ENCODE results near the gene ARFGAP1.
A peak's percentile ranks its signal among the peaks of the same experiment; 100 is the strongest.

Gene ARFGAP1

GRCh38 chr20:63285636-63286615 is 13.3 kb downstream of the ARFGAP1 start:
- Histone ChIP-seq H3K4me3 (ENCODE audit: low read length, poor library complexity, severe bottlenecking) (peak overlapping the region; percentile 74), H2AFZ (ENCODE audit: low read length) (no peak overlapping the region), H3K79me2 (ENCODE audit: insufficient read depth, low read length) (peaks cover 22% of the 10 kb centered on the region), H3K27me3 (ENCODE audit: insufficient read depth, low read length, poor library complexity, severe bottlenecking) (no peaks in the 10 kb centered on the region), H3K36me3 (ENCODE audit: insufficient read depth, low read length) (peaks cover 24% of the 10 kb centered on the region; the same call in 1 of the 2 replicates), H3F3A (ENCODE audit: low read depth) (no peaks in the 10 kb centered on the region), H4K20me1 (ENCODE audit: insufficient read depth, low read length, poor library complexity, severe bottlenecking) (peaks cover 7% of the 10 kb centered on the region), H3K9me2 (replicated peaks; ENCODE audit: low read depth, low read length) (no peaks in the 10 kb centered on the region), H3K4me1 (ENCODE audit: insufficient read depth, low read length, poor library complexity, severe bottlenecking) (peaks cover 15% of the 10 kb centered on the region), H3K9ac (ENCODE audit: low read depth, low read length, poor library complexity, severe bottlenecking) (peak overlapping the region; percentile 84), H3K4me2 (ENCODE audit: low read depth, low read length, poor library complexity, severe bottlenecking) (peak overlapping the region; percentile 70), H3K9me3 (ENCODE audit: insufficient read depth, low read depth, low read length) (no peaks in the 10 kb centered on the region)
- TF ChIP-seq EZH2phosphoT487 (IDR thresholded peaks at IDR 0.05; ENCODE audit: borderline replicate concordance) (no peak), CTCF (conservative IDR thresholded peaks at IDR 0.05; ENCODE audit: low read length) (no peak)

- H4K20me1 ChIP-seq (ENCODE audit: insufficient read depth, low read length, poor library complexity, severe bottlenecking): peaks cover 7% of the 10 kb centered on the region
- peak overlapping the region; percentile 46 for H3K4me3 ChIP-seq (ENCODE audit: low read length, poor library complexity, severe bottlenecking)
- TF ChIP-seq EZH2phosphoT487 (IDR thresholded peaks at IDR 0.05; ENCODE audit: borderline replicate concordance) (no peak), CTCF (conservative IDR thresholded peaks at IDR 0.05; ENCODE audit: low read length) (no peak)
- peak overlapping the region; percentile 84 for H3K9ac ChIP-seq (ENCODE audit: low read depth, low read length, poor library complexity, severe bottlenecking)
- H3K36me3 ChIP-seq (ENCODE audit: insufficient read depth, low read length): peaks cover 17% of the 10 kb centered on the region; the same call in 1 of the 2 replicates
- peak overlapping the region; percentile 70 for H3K4me2 ChIP-seq (ENCODE audit: low read depth, low read length, poor library complexity, severe bottlenecking)
- H3K27me3 ChIP-seq (ENCODE audit: insufficient read depth, low read length, poor library complexity, severe bottlenecking): no peaks in the 10 kb centered on the region
- peaks cover 15% of the 10 kb centered on the region for H3K4me1 ChIP-seq (ENCODE audit: insufficient read depth, low read length, poor library complexity, severe bottlenecking)
- no peak overlapping the region for H2AFZ ChIP-seq (ENCODE audit: low read length)
- H3F3A ChIP-seq (ENCODE audit: low read depth): no peaks in the 10 kb centered on the region
- H3K9me3 ChIP-seq (ENCODE audit: insufficient read depth, low read depth, low read length): no peaks in the 10 kb centered on the region
- no peaks in the 10 kb centered on the region for H3K9me2 ChIP-seq (replicated peaks; ENCODE audit: low read depth, low read length)
- peaks cover 22% of the 10 kb centered on the region for H3K79me2 ChIP-seq (ENCODE audit: insufficient read depth, low read length)
These were observed 14.4 kb downstream of the ARFGAP1 start for GRCh38 chr20:63286781-63287696.

GRCh38 chr20:63287697-63288580 is 15.3 kb downstream of the ARFGAP1 start:
- Histone ChIP-seq H3K4me1 (ENCODE audit: insufficient read depth, low read length, poor library complexity, severe bottlenecking) (peaks cover 15% of the 10 kb centered on the region), H3K4me2 (ENCODE audit: low read depth, low read length, poor library complexity, severe bottlenecking) (peak overlapping the region; percentile 70), H3K79me2 (ENCODE audit: insufficient read depth, low read length) (peaks cover 22% of the 10 kb centered on the region), H3K9ac (ENCODE audit: low read depth, low read length, poor library complexity, severe bottlenecking) (peak overlapping the region; percentile 84), H3K9me3 (ENCODE audit: insufficient read depth, low read depth, low read length) (no peaks in the 10 kb centered on the region), H2AFZ (ENCODE audit: low read length) (no peak overlapping the region), H3F3A (ENCODE audit: low read depth) (no peaks in the 10 kb centered on the region), H3K9me2 (replicated peaks; ENCODE audit: low read depth, low read length) (no peaks in the 10 kb centered on the region), H4K20me1 (ENCODE audit: insufficient read depth, low read length, poor library complexity, severe bottlenecking) (peaks cover 7% of the 10 kb centered on the region), H3K27me3 (ENCODE audit: insufficient read depth, low read length, poor library complexity, severe bottlenecking) (no peaks in the 10 kb centered on the region), H3K36me3 (ENCODE audit: insufficient read depth, low read length) (peaks cover 13% of the 10 kb centered on the region; the same call in 1 of the 2 replicates), H3K4me3 (ENCODE audit: low read length, poor library complexity, severe bottlenecking) (no peak overlapping the region)
- TF ChIP-seq CTCF (conservative IDR thresholded peaks at IDR 0.05; ENCODE audit: low read length) (no peak), EZH2phosphoT487 (IDR thresholded peaks at IDR 0.05; ENCODE audit: borderline replicate concordance) (no peak)
